Fibroblast of mammary gland (primary cell): ENCODE measurements around the gene ZNF692.

ENCODE experiments used
- DNase-seq: peaks from one replicate; pipeline ENCODE4 v3.0.0-alpha.2; 2010; ENCODE audit warnings: low read depth
- H3K4me3 ChIP-seq: 2 replicates; pipeline ENCODE4 v1.5.1; 2011; ENCODE audit warnings: low read depth, mild to moderate bottlenecking, low read length, moderate library complexity; ENCODE audit not compliant: control insufficient read depth
- TF ChIP-seq, protein P1 (sequence below): conservative IDR thresholded peaks from 2 replicates; pipeline ENCODE4 v1.5.1; 2011; ENCODE audit warnings: low read depth, low read length, inconsistent platforms; ENCODE audit not compliant: control insufficient read depth, insufficient read depth

Gene ZNF692, protein sequence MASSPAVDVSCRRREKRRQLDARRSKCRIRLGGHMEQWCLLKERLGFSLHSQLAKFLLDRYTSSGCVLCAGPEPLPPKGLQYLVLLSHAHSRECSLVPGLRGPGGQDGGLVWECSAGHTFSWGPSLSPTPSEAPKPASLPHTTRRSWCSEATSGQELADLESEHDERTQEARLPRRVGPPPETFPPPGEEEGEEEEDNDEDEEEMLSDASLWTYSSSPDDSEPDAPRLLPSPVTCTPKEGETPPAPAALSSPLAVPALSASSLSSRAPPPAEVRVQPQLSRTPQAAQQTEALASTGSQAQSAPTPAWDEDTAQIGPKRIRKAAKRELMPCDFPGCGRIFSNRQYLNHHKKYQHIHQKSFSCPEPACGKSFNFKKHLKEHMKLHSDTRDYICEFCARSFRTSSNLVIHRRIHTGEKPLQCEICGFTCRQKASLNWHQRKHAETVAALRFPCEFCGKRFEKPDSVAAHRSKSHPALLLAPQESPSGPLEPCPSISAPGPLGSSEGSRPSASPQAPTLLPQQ

DNA sequence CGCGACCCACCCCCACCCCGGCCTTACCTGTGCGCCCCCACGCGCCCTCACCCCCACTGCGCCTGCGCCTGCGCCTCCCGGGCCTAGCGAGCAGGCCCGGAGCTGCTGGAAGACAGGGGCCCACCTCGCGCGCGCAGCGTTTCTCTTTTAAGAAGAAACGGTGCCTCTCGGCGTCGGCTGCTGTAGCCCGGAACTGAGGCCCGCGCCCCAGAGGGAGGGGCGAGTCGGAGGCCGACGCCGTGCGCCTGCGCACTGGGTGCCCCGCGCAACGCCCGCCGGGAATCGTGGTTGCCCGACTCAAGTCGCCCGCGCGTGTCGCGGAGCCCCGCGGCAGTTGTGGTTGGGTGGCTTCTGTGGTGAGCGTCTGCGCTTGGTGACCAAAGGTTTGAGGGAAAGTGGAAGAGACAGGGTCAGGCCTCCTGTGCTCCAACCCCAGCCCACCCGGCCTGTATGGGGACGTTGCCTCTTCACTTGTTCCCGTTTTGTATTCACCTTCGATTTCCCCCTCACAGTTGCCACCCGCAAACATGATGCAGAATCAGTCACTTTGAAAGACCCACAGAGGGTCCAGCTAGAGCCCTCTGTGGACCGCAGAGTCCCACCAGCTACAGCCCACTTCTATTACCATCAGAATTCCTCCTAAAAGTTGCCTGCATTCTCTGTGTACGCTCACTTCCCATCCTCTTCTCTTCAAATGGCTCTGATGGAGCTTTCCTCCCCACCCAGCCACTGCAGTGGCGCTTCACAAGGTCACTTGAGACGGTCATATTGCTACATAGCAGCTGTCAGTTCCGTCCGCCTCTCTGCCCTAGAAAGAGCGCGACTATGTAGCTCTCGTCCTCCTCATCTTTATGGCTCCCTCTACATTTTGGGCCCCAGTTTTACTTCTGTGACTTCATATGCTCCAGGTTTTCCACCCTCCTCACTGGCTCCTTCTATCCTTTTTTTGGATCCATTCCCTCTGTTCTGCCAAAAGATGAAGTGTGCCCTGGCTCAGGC is at the start of gene ZNF692:
Gene ZNF692 (minus strand): TSS at position 195 of the 999 bp plus-strand sequence. CDS start 776 bp downstream, outside the sequence.
- TF ChIP-seq, protein P1, sequence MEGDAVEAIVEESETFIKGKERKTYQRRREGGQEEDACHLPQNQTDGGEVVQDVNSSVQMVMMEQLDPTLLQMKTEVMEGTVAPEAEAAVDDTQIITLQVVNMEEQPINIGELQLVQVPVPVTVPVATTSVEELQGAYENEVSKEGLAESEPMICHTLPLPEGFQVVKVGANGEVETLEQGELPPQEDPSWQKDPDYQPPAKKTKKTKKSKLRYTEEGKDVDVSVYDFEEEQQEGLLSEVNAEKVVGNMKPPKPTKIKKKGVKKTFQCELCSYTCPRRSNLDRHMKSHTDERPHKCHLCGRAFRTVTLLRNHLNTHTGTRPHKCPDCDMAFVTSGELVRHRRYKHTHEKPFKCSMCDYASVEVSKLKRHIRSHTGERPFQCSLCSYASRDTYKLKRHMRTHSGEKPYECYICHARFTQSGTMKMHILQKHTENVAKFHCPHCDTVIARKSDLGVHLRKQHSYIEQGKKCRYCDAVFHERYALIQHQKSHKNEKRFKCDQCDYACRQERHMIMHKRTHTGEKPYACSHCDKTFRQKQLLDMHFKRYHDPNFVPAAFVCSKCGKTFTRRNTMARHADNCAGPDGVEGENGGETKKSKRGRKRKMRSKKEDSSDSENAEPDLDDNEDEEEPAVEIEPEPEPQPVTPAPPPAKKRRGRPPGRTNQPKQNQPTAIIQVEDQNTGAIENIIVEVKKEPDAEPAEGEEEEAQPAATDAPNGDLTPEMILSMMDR, result no peak

DNA sequence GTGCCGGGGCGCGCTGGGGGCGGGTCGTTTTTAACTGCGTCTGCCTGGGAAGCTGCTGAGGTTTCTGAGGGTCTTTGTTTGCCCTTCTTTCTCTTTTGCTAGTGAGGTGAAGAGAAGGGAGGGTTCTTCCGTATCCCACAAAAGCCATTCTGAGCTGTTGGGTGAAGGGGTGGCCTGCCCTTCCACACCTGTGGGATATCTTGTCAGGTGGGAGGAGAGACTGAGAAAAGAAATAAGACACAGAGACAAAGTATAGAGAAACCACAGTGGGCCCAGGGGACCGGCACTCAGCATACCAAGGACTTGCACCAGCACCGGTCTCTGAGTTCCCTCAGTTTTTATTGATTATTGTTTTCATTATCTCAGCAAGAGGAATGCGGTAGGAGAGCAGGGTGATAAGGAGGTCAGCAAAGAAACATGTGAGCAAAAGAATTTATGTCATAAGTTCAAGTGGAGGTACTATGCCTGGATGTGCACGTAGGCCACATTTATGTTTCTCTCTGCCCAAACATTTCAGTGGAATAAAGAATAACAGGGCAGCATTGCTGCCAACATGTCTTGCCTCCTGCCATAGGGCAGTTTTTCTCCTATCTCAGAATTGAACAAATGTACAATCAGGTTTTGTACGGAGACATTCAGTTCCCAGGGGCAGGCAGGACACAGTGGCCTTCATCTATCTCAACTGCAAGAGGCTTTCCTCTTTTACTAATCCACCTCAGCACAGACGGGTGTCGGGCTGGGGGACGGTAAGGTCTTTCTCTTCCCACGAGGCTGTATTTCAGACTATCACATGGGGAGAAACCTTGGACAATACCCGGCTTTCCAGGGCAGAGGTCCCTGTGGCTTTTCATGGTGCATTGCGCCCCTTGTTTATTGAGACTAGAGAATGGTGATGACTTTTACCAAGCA is 48.1 kb upstream of the ZNF692 start:
- H3K4me3 ChIP-seq, result peak overlapping the region; percentile 76
- TF ChIP-seq, protein P1, result no peak
- DNase-seq, result no peak

More for the DNA sequence above, at the start of gene ZNF692:
- peak within 1 kb of the TSS; percentile 80 for H3K4me3 ChIP-seq
- DNase-seq, result peak; percentile 95

DNA sequence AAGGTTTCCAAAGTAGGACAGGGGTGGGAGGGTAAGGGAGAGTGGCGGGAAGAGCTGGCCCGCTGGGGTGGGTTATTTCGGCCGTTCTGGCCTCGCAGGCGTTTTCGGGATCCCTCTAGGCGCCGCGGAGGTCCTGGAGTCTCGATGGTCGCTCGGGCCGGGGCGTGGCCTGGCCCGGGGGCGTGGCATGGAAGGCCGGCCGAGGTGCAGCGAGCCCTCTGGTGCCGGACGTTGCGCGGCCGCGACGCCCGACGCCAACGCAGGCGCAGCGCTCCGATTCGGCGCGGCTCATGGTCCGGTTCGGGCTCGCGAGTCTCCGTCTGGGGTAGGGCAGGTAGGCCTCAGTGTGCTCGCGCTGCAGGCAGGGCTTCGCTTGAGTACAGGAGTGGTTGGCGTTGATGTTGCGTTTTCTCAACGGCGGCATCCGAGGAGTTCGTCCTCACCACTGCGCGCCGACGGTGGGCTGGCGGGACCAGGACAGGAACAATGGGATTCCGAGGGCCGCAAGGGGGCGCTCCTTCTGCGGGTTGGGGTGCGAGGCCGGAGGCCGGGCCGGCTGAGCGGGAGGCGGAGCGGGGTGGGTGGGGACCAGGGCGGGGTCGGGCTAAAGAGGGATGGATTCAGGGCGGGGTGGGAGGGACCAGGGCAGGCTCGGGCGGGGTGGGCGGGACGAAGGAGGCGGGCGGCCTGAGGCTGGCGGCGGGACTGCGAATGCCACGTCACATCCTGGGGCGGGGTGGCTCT is 47.3 kb upstream of the ZNF692 start, which contains the start of gene PGBD2:
Gene PGBD2 (plus strand): TSS at position 227 of the 744 bp plus-strand sequence. CDS start 7,628 bp downstream, outside the sequence.
- peak; percentile 89 for DNase-seq
- H3K4me3 ChIP-seq, result peak within 1 kb of the TSS; percentile 78
- TF ChIP-seq, protein P1, result peak; percentile 46

DNA sequence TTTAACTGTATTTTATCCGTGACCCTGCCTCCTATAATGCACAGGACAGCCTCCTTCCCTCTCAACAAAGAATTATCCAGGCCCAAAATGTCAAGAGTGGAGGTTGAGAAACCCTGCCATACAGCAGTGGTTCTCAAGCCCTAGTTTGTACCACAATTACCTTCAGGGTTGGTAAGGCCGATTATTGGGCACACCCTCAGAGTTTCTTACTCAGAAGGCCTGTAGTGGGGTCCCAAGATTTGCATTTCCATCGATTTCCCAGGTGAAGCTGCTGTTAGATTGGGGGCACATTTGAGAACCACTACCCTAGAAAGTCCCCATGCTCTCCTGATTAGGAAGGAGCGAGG is 46.8 kb upstream of the ZNF692 start:
- DNase-seq, result no peak
- TF ChIP-seq, protein P1, result no peak
- H3K4me3 ChIP-seq, result peak overlapping the region; percentile 41

DNA sequence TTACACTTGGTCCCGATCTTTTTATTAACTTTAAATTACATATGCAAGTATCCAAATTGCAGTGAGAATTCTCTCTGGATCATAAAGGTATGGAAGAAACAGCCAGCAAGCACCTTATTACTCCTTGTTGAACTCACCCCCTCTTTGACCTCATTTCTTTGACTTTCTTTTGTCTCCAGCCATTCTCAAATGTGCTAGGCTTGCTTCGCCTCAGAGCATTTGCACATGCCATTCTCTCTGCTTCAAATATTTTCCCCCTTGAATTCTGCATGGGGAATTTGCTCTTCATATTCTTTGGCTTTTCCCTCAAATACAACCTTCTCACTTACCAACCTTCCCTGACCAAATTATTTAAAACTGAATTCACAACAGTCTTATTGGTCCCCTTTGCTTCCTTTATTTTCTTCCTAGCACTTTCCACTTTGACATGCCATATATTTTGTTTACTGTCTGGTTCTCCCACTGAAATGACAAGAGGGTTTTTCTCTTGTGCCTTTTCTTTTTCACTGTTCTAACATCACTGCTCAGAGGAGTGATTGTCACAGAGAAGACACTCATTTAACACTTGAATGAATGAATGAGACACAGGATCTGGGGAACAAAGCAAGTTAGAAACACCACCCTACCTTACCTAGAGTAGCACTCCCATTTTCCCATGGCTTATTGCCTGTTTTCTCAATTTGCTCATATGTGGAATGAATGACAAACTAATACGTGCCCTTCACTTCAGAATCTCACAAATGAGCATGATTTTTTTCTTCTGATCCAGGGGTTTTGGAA is 45.7 kb upstream of the ZNF692 start:
- DNase-seq, result no peak
- H3K4me3 ChIP-seq, result no peak overlapping the region
- TF ChIP-seq, protein P1, result no peak
